HG02943 (cell line): ENCODE data around the gene TRIP6.
"Not testable (repeated sequence)": the region's sequence is repeated elsewhere in the genome, so short reads cannot be mapped to it uniquely, and the experiment has no call there.

Experiments
- ATAC-seq: cut with Tn5 transposase; IDR thresholded peaks from one replicate; pipeline ENCODE4 v1.9.1; 2021; ENCODE audit warnings: mild to moderate bottlenecking, low read depth, moderate library complexity; ENCODE audit not compliant: unreplicated experiment

The TRIP6 gene

GRCh38 chr7:100837099-100837836, 29.9 kb upstream of the TRIP6 start:
- ATAC-seq = no peak

- ATAC-seq = no peak
Measured at GRCh38 chr7:100839361-100839760, 27.8 kb upstream of the TRIP6 start.

DNA sequence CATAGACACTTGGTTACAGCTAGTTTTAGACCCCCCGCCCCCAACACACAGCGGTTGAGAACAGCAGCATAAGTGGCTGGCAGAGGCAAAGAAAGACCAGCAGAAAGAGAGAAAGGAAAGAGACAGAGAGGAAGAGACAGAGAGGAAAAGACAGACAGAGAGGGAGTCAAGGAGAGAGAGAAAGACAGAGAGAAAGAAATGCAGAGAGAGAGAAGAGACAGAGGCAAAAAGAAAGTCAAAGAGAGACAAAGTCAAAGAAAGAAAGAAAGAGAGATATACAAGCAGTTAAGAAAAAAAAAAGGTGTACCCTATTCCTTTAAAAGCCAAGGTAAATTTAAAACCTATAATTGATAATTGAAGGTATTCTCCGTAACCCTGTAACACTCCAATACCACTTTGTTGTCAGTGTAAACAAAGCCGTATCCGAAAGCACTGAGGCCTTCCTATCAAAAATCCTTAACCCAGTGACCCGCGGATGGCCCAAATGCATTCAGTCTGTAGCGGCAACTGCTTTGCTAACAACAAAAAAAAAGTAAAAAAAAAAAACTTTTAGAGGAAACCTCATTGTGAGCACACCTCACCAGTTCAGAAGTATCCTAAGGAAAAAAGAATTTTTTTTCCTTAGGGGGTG, 26.6 kb upstream of the TRIP6 start:
- ATAC-seq = no peak

DNA sequence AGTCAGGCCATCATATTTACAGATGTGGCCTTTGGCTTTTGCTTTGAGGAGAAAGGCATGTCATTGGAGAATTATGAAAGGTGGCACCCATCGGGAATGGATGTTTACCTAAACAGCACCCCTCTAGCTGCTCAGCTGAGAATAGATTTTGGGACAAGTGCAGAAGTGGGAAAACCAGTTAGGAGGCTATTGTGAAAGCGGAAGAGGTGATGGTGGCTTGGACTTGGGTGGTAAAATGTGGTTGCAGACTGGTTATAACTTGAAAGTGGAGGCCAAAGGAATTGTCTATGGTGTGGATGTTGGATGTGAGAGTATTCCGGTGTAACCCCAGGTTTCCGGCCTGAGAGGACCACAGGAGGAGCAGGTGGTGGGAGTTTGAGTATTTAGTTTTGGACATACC, 19.8 kb upstream of the TRIP6 start:
- ATAC-seq = no peak

GRCh38 chr7:100852048-100852872, 14.9 kb upstream of the TRIP6 start, which contains the start of gene SLC12A9:
SLC12A9 (plus strand) TSS chr7:100852713; CDS start chr7:100854198, 1,485 bp downstream.
- peak; percentile 80 for ATAC-seq

DNA sequence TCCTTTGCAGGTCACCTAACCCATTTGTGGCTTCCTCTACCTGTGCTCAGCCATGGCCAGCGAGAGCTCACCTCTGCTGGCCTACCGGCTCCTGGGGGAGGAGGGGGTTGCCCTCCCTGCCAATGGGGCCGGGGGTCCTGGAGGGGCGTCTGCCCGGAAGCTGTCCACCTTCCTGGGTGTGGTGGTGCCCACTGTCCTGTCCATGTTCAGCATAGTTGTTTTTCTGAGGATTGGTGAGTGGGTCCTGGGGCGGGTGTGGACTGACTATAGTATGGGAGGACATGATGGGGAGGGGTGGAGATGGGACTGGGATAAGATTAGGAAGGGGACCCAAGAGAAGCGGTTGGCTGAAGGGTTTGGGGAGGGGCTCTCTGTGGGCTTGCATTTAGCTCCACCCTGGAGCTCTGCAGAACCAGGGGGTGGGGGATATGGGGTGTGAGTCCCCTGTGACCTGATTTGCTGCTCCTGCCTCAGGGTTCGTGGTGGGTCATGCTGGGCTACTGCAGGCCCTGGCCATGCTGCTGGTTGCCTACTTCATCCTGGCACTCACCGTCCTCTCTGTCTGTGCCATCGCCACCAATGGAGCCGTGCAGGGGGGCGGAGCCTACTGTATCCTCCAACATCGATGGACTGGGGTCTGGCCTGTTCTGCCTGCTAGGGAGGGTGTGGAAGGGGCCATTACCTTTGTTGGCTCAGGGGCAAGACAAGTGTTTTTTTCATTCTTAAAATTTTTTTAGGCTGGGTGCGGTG, 12.9 kb upstream of the TRIP6 start:
- no peak for ATAC-seq

- ATAC-seq = not testable (repeated sequence)
Measured at GRCh38 chr7:100854899-100855298, 12.3 kb upstream of the TRIP6 start.

DNA sequence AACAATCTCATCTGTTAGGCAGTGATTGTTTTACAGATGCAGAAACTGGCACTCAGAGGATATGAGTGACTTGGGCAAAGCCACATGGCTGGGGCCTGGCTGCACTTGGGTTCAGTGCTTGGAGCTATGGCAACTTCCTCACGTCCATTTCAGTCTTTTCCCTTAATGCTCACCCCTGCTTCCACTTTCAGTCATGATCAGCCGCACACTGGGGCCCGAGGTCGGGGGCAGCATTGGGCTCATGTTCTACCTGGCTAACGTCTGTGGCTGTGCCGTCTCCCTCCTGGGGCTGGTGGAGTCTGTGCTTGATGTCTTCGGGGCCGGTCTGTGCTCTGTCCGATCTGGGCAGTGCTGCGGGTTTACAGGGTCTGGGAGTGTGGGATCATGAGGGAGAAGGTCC, 11.7 kb upstream of the TRIP6 start:
- ATAC-seq = no peak

GRCh38 chr7:100856871-100857282, 10.3 kb upstream of the TRIP6 start:
- no peak for ATAC-seq

GRCh38 chr7:100859856-100860255, 7.3 kb upstream of the TRIP6 start:
- ATAC-seq = no peak

DNA sequence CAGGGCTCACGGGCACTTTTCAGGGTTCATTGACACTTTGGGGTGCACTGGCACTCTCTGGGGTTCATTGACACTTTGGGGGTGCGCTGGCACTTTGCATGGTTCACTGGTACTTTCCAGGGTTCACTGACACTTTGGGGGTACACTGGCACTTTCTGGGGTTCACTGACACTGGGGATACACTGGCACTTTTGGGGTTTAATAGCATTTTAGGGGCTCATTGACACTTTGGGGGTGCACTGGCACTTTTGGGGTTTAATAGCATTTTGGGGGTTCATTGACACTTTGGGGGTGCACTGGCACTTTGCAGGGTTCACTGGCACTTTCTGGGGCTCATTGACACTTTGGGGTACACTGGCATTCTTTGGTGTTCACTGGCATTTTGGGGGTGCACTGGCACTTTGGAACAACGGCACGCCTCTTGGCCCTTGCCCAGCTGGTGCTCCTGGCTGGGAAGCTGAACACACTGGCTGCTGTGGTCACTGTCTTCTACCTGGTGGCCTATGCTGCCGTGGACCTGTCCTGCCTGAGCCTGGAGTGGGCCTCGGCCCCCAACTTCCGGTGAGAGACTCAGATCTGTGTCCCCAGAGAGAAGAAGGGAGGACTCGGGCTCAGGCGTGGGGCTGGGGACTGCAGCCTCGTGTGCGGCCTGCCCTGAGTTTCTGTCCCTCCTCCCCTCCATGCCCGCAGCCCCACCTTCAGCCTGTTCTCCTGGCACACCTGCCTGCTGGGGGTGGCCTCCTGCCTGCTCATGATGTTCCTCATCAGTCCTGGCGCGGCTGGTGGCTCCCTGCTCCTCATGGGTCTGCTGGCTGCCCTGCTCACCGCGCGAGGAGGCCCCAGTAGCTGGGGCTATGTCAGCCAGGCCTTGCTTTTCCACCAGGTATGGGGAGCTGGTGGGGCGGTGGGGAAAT, 6.2 kb upstream of the TRIP6 start:
- no peak for ATAC-seq

DNA sequence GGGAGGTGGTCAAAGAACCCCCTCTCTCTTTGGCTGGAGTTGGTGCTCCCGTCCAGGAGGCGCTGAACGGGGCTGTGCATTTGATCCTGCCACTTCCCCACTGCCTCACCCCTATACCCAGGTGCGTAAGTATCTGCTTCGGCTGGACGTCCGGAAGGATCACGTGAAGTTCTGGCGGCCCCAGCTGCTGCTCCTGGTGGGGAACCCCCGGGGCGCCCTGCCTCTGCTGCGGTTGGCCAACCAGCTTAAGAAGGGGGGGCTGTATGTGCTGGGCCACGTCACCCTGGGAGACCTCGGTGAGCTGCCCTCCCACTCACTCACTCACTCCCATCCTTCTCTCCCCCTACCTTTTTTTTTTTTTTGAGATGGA, 5.6 kb upstream of the TRIP6 start:
- no peak for ATAC-seq

GRCh38 chr7:100863406-100863950, 3.7 kb upstream of the TRIP6 start:
- ATAC-seq = no peak

DNA sequence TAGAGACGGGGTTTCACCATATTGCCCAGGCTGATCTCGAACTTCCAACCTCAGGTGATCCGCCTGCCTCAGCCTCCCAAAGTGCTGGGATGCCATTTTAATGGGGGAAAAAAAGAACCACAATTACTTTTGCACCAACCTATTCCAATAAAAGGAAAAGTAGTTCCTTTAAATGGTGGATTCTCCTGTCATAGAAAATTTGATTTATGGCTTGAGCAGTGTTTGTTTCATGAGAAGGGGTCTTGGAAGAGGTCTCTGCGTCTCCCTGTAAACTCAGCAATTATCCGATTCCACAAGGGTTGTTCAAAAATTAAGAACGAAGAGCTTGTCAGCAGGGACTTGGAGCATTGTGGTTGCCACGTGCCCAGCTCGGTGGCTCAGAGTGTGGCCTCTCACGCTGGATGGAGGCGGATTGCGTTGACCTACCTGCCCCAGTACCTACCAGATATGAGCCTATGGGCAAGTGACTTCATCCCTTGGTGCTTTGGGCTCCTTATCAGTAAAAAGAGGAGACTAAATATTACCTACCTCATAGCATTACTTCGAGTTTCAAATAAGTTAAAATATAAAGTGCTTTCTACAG, 2.8 kb upstream of the TRIP6 start:
- ATAC-seq = no peak

DNA sequence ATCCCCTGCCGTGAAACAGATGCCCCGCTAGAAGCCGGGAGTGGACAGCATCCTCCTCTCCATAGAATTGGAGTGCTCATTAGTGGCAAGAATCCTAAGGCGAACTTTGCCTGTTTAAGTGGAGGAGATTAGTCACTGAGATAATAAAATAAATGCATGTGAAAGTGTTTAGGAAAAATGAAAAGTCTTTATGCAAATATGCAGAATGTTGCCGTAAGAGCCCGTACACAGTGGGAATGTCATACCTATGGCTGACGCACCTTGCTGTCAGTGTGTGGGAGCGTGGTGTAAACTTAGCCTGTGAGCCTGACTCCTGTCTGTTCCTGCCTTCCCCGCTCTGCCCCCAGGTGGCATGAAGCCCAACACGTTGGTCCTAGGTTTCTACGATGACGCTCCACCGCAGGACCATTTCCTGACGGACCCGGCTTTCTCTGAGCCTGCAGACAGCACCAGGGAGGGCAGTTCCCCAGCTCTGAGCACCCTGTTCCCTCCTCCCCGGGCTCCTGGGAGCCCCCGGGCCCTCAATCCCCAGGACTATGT, 1.7 kb upstream of the TRIP6 start:
- no peak for ATAC-seq

- ATAC-seq = no peak
Measured at GRCh38 chr7:100865938-100866728, 1.1 kb upstream of the TRIP6 start.

GRCh38 chr7:100866729-100867039, 503 bp upstream of the TRIP6 start:
- ATAC-seq = no peak
